HL-60 (cell line): ENCODE measurements around the gene MYO3B.

ENCODE experiments used
- DNase-seq, 2 experiments: peaks; one replicate each; pipeline ENCODE4 v3.0.0-alpha.2; 2010 to 2020; ENCODE audit warnings: low read depth in 1 of 2, low spot score in 1 of 2
- H3K27ac ChIP-seq: fragments of 250-450 bp; sonication (Bioruptor Pico); replicated peaks from 2 replicates; pipeline ENCODE4 v1.5.1; 2020; ENCODE audit warnings: mild to moderate bottlenecking, moderate library complexity
- H3K27me3 ChIP-seq: fragments of 250-450 bp; sonication (Bioruptor Pico); 2 replicates; pipeline ENCODE4 v1.5.1; 2021; ENCODE audit warnings: mild to moderate bottlenecking, moderate library complexity; ENCODE audit not compliant: insufficient read depth, poor library complexity, severe bottlenecking
- H3K4me3 ChIP-seq: replicated peaks from 2 replicates; pipeline ENCODE4 v1.5.1; 2011; ENCODE audit warnings: mild to moderate bottlenecking, control low read depth, low read length; ENCODE audit not compliant: insufficient read depth
- CTCF ChIP-seq: IDR thresholded peaks from one replicate; pipeline ENCODE4 v1.5.1; 2011; ENCODE audit warnings: low read length, control low read depth, inconsistent platforms; ENCODE audit not compliant: insufficient read depth
- GABPA ChIP-seq: IDR thresholded peaks from 2 replicates; pipeline ENCODE4 v1.6.1; 2012; ENCODE audit warnings: low read depth
- POLR2AphosphoS5 ChIP-seq: IDR thresholded peaks from 2 replicates; pipeline ENCODE4 v1.6.1; 2012; ENCODE audit warnings: low read depth
- REST ChIP-seq: IDR thresholded peaks from 2 replicates; pipeline ENCODE4 v1.6.1; 2012; ENCODE audit warnings: low read depth; ENCODE audit not compliant: insufficient replicate concordance
- SPI1 ChIP-seq: IDR thresholded peaks from 2 replicates; pipeline ENCODE4 v1.6.1; 2012; ENCODE audit warnings: low read depth, mild to moderate bottlenecking, borderline replicate concordance

MYO3B gene

GRCh38 chr2:170495896-170496295, 317.9 kb downstream of the MYO3B start:
- Histone ChIP-seq H3K4me3 (no peak overlapping the region), H3K27me3 (no peaks in the 10 kb centered on the region), H3K27ac (no peak overlapping the region)
- TF ChIP-seq POLR2AphosphoS5: no peak
- no peak for DNase-seq

- no peak overlapping the region for H3K27ac ChIP-seq
- DNase-seq: no peak
- TF ChIP-seq REST (no peak), GABPA (no peak), CTCF (no peak)
- H3K4me3 ChIP-seq: no peak overlapping the region
- no peaks in the 10 kb centered on the region for H3K27me3 ChIP-seq
Observed at GRCh38 chr2:170498619-170499018, 320.7 kb downstream of the MYO3B start.

GRCh38 chr2:170500104-170500503, 322.2 kb downstream of the MYO3B start:
- no peak for DNase-seq
- TF ChIP-seq REST: no peak
- no peak for TF ChIP-seq POLR2AphosphoS5
- no peak overlapping the region for H3K27ac ChIP-seq
- H3K27me3 ChIP-seq: no peaks in the 10 kb centered on the region
- no peak overlapping the region for H3K4me3 ChIP-seq

GRCh38 chr2:170500770-170501169, 322.8 kb downstream of the MYO3B start:
- DNase-seq: no peak
- Histone ChIP-seq H3K27ac (no peak overlapping the region), H3K27me3 (peaks cover 3% of the 10 kb centered on the region), H3K4me3 (no peak overlapping the region)
- TF ChIP-seq SPI1 (no peak), REST (no peak), CTCF (no peak), GABPA (no peak), POLR2AphosphoS5 (no peak)
